GM10266 (cell line): ENCODE data around the gene TMED8.
"Not testable (repeated sequence)": the region's sequence is repeated elsewhere in the genome, so short reads cannot be mapped to it uniquely, and the experiment has no call there.

ENCODE experiments used
- DNase-seq: peaks from one replicate; pipeline ENCODE4 v3.0.0; 2012; ENCODE audit errors: extremely low spot score
- CTCF ChIP-seq: IDR thresholded peaks from 2 replicates; pipeline ENCODE4 v1.5.1; 2012; ENCODE audit warnings: mild to moderate bottlenecking, low read depth; ENCODE audit not compliant: control insufficient read depth, insufficient read depth; ENCODE audit errors: missing control alignments

The TMED8 gene

DNA sequence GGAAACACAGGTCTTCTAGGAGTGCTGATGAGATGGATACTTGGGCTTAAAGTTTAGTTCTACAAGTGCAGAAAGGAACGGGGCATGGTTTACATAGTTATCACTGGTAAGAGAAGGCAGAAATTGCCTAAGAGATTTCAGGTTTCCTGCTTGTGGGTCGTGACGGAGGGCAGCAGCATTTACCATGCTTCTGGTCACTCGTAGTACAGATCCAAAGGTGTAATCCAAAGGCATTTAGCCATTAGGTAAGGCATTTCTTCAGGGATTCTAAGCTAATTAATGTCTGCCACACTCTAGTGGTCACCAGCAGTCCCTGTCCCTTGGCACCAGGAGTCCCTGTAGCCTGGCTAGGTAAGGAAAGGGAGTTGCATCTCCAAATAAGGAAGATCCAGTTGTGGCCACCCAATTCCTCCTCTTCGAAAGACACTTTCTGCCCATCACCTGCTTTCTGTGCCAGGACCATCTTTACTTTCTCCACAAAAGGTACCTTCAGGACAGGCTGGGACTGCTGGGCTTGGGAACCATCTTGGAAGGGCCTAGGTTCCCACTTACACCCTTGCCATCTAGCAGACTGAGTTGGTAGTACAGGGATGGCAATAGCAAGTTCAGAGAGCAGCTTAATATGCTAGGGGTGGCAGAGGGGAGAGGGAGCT lies 54.5 kb downstream of the TMED8 start:
- no peak for TF ChIP-seq CTCF
- no peak for DNase-seq

- DNase-seq = peak; percentile 92
- peak; percentile 47 for TF ChIP-seq CTCF
Measured at GRCh38 chr14:77320238-77320935, 56.5 kb downstream of the TMED8 start, which contains the start of gene POMT2. TSS of gene POMT2 (minus strand) at chr14:77320883. CDS start at chr14:77320681, 202 bp downstream.

DNA sequence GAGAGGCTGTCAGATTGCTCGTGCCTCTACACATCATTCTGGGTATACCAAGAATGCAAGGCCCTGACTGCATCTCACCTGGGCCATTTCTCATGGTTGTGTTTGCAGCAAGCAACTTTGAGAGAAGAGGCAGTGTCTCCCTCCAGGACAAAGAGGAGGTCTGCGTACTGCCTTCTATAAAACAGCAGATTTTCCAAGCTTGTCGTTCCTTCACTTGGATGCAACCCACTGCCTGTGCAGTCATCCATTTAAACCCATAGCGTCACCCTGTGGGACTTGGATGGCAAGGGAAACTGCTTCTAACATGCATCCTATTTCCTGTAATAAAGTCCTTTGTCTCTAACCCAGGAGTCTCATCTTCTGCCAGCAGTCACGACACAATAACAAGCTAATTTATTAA lies 57.5 kb downstream of the TMED8 start:
- DNase-seq = no peak
- TF ChIP-seq CTCF = no peak

DNA sequence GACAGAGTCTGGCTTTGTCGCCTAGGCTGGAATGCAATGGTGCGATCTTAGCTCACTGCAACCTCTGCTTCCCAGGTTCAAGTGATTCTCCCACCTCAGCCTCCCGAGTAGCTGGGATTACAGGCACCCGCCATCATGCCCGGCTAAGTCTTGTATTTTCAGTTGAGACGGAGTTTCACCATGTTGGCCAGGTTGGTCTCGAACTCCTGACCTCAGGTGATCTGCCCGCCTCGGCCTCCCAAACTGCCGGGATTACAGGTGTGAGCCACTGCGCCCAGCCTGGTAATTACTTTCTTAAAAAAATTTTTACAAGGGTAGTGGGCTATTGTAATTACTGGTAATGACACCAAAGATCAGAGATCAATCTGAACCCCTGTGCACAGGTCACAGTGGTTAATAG lies 58.1 kb downstream of the TMED8 start:
- DNase-seq = not testable (repeated sequence)

- no peak for TF ChIP-seq CTCF
Measured at GRCh38 chr14:77318006-77318553, 58.8 kb downstream of the TMED8 start.

GRCh38 chr14:77316872-77317301 lies 60.0 kb downstream of the TMED8 start:
- TF ChIP-seq CTCF = no peak
- DNase-seq = no peak

More at GRCh38 chr14:77318006-77318553, 58.8 kb downstream of the TMED8 start:
- no peak for DNase-seq

DNA sequence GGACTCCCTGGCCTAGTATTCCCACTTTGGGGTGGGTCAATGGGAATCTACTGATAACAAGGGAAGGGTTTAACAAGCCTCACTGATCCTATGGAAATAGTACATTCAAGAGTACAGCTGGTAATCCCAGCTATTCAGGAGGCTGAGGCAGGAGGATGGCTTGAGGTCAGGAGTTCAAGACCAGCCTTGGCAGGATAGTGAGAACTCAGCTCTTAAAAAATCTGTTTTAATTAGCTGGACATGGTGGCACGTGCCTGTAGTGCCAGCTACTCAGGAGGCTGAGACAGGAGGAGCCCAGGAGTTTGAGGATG lies 60.7 kb downstream of the TMED8 start:
- no peak for TF ChIP-seq CTCF
- no peak for DNase-seq
